IMR-90 (cell line): ENCODE measurements around the gene HORMAD2. TPM values are rescaled to one million over a fixed set of nuclear protein-coding genes. Genes with fewer than 3 reads are reported as not detected.
A peak's percentile ranks its signal among the peaks of the same experiment; 100 is the strongest.

Source experiments
- ATAC-seq: fragments of 200-7000 bp; cut with Tn5 transposase; 2 replicates; pipeline ENCODE4 v1.9.1; 2020; ENCODE audit warnings: low read depth, mild to moderate bottlenecking, moderate library complexity
- BruUV-seq: library from RNA; stranded (reverse); fragments of 400-500 nt; replicated peaks from 2 replicates; lab custom pipeline; 2021; lab: Mats Ljungman, UMichigan
- CTCF ChIA-PET: fragments of 300-600 bp; formaldehyde crosslinking; extraction: SDS; loops from one replicate; lab custom pipeline; 2021; ENCODE audit warnings: antibody characterized with exemption; lab: Yijun Ruan, JAX
- POLR2A ChIA-PET: fragments of 300-600 bp; sonication (Branson Sonifier 250); formaldehyde crosslinking; loops from one replicate; lab custom pipeline; 2022; ENCODE audit warnings: antibody characterized with exemption; ENCODE audit not compliant: unreplicated experiment; lab: Charles Lee
- DNase-seq: peaks from one replicate; pipeline ENCODE4 v3.0.0; 2013
- H2AFZ ChIP-seq: replicated peaks from 2 replicates; pipeline ENCODE3; 2013; ENCODE audit warnings: low read length, mild to moderate bottlenecking; ENCODE audit not compliant: poor library complexity
- H2AK5ac ChIP-seq: 2 replicates; pipeline ENCODE4 v1.6.1; 2013; ENCODE audit warnings: low read depth, low read length, inconsistent platforms
- H2AK9ac ChIP-seq: replicated peaks from 2 replicates; pipeline ENCODE3; 2013; ENCODE audit warnings: mild to moderate bottlenecking, low read depth, low read length, moderate library complexity; ENCODE audit not compliant: poor library complexity
- H2BK120ac ChIP-seq: 2 replicates; pipeline ENCODE4 v1.6.1; 2013; ENCODE audit warnings: low read depth, low read length, inconsistent platforms
- H2BK15ac ChIP-seq: 3 replicates; pipeline ENCODE4 v1.6.1; 2013; ENCODE audit warnings: low read depth, low read length, inconsistent platforms
- H2BK20ac ChIP-seq: 2 replicates; pipeline ENCODE4 v1.6.1; 2013; ENCODE audit warnings: low read depth, mild to moderate bottlenecking, inconsistent platforms, low read length, moderate library complexity
- H2BK5ac ChIP-seq: 2 replicates; pipeline ENCODE4 v1.6.1; 2013; ENCODE audit warnings: mild to moderate bottlenecking, low read depth, low read length, inconsistent platforms; ENCODE audit not compliant: poor library complexity, severe bottlenecking
- H3K14ac ChIP-seq: replicated peaks from 2 replicates; pipeline ENCODE4 v1.6.1; 2013; ENCODE audit warnings: low read depth, low read length, inconsistent platforms
- H3K18ac ChIP-seq: 2 replicates; pipeline ENCODE4 v1.6.1; 2013; ENCODE audit warnings: low read depth, low read length, control low read depth
- H3K23ac ChIP-seq: 2 replicates; pipeline ENCODE4 v1.6.1; 2013; ENCODE audit warnings: low read depth, low read length, inconsistent platforms
- H3K27ac ChIP-seq: 2 replicates; pipeline ENCODE4 v1.5.1; 2013; ENCODE audit warnings: mild to moderate bottlenecking, control low read depth, low read length; ENCODE audit not compliant: insufficient read depth
- H3K27me3 ChIP-seq: 2 replicates; pipeline ENCODE4 v1.6.1; 2013; ENCODE audit warnings: low read length; ENCODE audit not compliant: control insufficient read depth, insufficient read depth
- H3K36me3 ChIP-seq: 2 replicates; pipeline ENCODE4 v1.6.1; 2013; ENCODE audit warnings: low read length, mixed read lengths; ENCODE audit not compliant: control insufficient read depth, insufficient read depth
- H3K4ac ChIP-seq: 2 replicates; pipeline ENCODE4 v1.6.1; 2013; ENCODE audit warnings: low read depth, low read length, inconsistent platforms
- H3K4me1 ChIP-seq: 2 replicates; pipeline ENCODE4 v1.6.1; 2013; ENCODE audit warnings: low read length, mixed read lengths; ENCODE audit not compliant: control insufficient read depth, insufficient read depth
- H3K4me2 ChIP-seq: 2 replicates; pipeline ENCODE4 v1.6.1; 2013; ENCODE audit warnings: low read depth, mild to moderate bottlenecking, control low read depth, low read length, moderate library complexity
- H3K4me3 ChIP-seq: 2 replicates; pipeline ENCODE4 v1.5.1; 2013; ENCODE audit warnings: low read depth, mild to moderate bottlenecking, control low read depth, low read length, moderate library complexity; ENCODE audit not compliant: insufficient read depth
- H3K56ac ChIP-seq: 2 replicates; pipeline ENCODE4 v1.6.1; 2013; ENCODE audit warnings: low read length, inconsistent platforms; ENCODE audit not compliant: insufficient read depth; ENCODE audit errors: extremely low read depth
- H3K79me1 ChIP-seq, 2 experiments: 2 replicates each; pipeline ENCODE4 v1.6.1; 2013; ENCODE audit warnings: low read length in 2 of 2, inconsistent platforms in 1 of 2, low read depth in 1 of 2
- H3K9ac ChIP-seq: 2 replicates; pipeline ENCODE4 v1.6.1; 2013; ENCODE audit warnings: low read depth, low read length, control low read depth
- H3K9me1 ChIP-seq: 2 replicates; pipeline ENCODE4 v1.6.1; 2013; ENCODE audit warnings: low read length, inconsistent platforms; ENCODE audit not compliant: insufficient read depth
- H3K9me3 ChIP-seq: 2 replicates; pipeline ENCODE4 v1.6.1; 2013; ENCODE audit warnings: low read length; ENCODE audit not compliant: control insufficient read depth, insufficient read depth
- H4K20me1 ChIP-seq: 2 replicates; pipeline ENCODE4 v1.6.1; 2013; ENCODE audit warnings: low read length, inconsistent platforms; ENCODE audit not compliant: insufficient read depth
- H4K5ac ChIP-seq: 2 replicates; pipeline ENCODE4 v1.6.1; 2013; ENCODE audit warnings: mild to moderate bottlenecking, low read depth, low read length, control low read depth
- H4K8ac ChIP-seq, 2 experiments: 2 replicates each; pipeline ENCODE4 v1.6.1; 2013; ENCODE audit warnings: low read depth in 2 of 2, low read length in 2 of 2, control low read depth in 1 of 2, inconsistent platforms in 1 of 2
- H4K91ac ChIP-seq: 2 replicates; pipeline ENCODE4 v1.6.1; 2013; ENCODE audit warnings: low read depth, low read length, inconsistent platforms; ENCODE audit not compliant: insufficient read depth
- CEBPB ChIP-seq: IDR thresholded peaks from 2 replicates; pipeline ENCODE4 v1.6.1; 2012; ENCODE audit warnings: low read depth, low read length, improper control_type of control experiment
- CHD1 ChIP-seq: IDR thresholded peaks from 2 replicates; pipeline ENCODE4 v1.6.1; 2012; ENCODE audit warnings: low read depth, low read length, improper control_type of control experiment
- MAZ ChIP-seq: IDR thresholded peaks from 2 replicates; pipeline ENCODE4 v1.6.1; 2012; ENCODE audit warnings: low read depth, mild to moderate bottlenecking, low read length, improper control_type of control experiment, moderate library complexity, borderline replicate concordance
- NFE2L2 ChIP-seq: fragments of 150-350 bp; IDR thresholded peaks from 2 replicates; pipeline ENCODE4 v1.6.1; 2016; ENCODE audit warnings: low read depth, mild to moderate bottlenecking, low read length
- RFX5 ChIP-seq: IDR thresholded peaks from 2 replicates; pipeline ENCODE4 v1.8.0; 2012; ENCODE audit warnings: low read depth, mild to moderate bottlenecking, low read length, moderate library complexity
- SMC3 ChIP-seq: fragments of 150-350 bp; IDR thresholded peaks from 2 replicates; pipeline ENCODE4 v1.6.1; 2016; ENCODE audit warnings: low read depth, mild to moderate bottlenecking, antibody characterized with exemption, low read length, moderate library complexity
- WGBS, 2 experiments: methylation state at CpG; one replicate each; pipeline versions ENCODE4 v1.1.5 to v1.1.7; 2013; ENCODE audit warnings: missing lambda C conversion rate in 2 of 2; ENCODE audit not compliant: insufficient read length in 1 of 2; ENCODE audit errors: extremely low coverage in 2 of 2; 5-methylcytosine and 5-hydroxymethylcytosine counted together
- dilution Hi-C: fragments of 300-500 bp; cut with HindIII; formaldehyde crosslinking; loops from one replicate; pipeline ENCODE4 v1.14.3; 2018; ENCODE audit warnings: low sequenced_read_pairs; ENCODE audit not compliant: unreplicated experiment
- in situ Hi-C: fragments of 300-500 bp; cut with MboI; formaldehyde crosslinking; loops from 3 replicates; pipeline ENCODE4 v1.14.3; 2019; ENCODE audit warnings: low sequenced_read_pairs, inconsistent platforms, mixed read lengths
- intact Hi-C: fragments of 100-400 bp; cut with micrococcal nuclease; formaldehyde crosslinking; loops from 2 replicates; pipeline ENCODE4 v1.10.0; 2022
- polyA plus RNA-seq, 3 experiments: library from polyadenylated mRNA; depleted of rRNA; stranded (reverse); fragments of >200 nt; gene quantifications; 2 replicates each; pipeline ENCODE4 v1.2.3, GENCODE V29; 2012; ENCODE audit warnings: low replicate concordance in 1 of 3
- total RNA-seq: library from RNA; depleted of rRNA; stranded (reverse); fragments of >200 nt; gene quantifications from 2 replicates; pipeline ENCODE4 v1.2.3, GENCODE V29; 2012
- TF ChIP-seq, protein P1 (sequence below): fragments of 150-350 bp; IDR thresholded peaks from 2 replicates; pipeline ENCODE4 v1.6.1; 2017; ENCODE audit warnings: mild to moderate bottlenecking, antibody characterized with exemption, low read length, low read depth

Gene HORMAD2
- total and polyA plus RNA-seq, 2 of the 4 experiments (the other 2 are of a cell fraction) = not detected

- no peak overlapping the region for H3K4me3 ChIP-seq
- H3K27me3 ChIP-seq = no peaks in the 10 kb centered on the region
- DNase-seq (peak; percentile 54), ATAC-seq (no peak)
- no peak overlapping the region for H2AFZ ChIP-seq
- H3K4me1 ChIP-seq = no peaks in the 10 kb centered on the region
- H3K4ac ChIP-seq = peak overlapping the region; percentile 48; the same call in 1 of the 2 replicates
- no peaks in the 10 kb centered on the region for H4K20me1 ChIP-seq
- WGBS, 2 experiments = no CpG with 5 or more reads among the region's 3 CpGs
- TF ChIP-seq CEBPB (no peak), NFE2L2 (no peak), CHD1 (no peak), SMC3 (no peak), MAZ (no peak), RFX5 (no peak)
- TF ChIP-seq, protein P1, sequence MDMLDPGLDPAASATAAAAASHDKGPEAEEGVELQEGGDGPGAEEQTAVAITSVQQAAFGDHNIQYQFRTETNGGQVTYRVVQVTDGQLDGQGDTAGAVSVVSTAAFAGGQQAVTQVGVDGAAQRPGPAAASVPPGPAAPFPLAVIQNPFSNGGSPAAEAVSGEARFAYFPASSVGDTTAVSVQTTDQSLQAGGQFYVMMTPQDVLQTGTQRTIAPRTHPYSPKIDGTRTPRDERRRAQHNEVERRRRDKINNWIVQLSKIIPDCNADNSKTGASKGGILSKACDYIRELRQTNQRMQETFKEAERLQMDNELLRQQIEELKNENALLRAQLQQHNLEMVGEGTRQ = no peak
- H2BK5ac ChIP-seq = no peak overlapping the region
- H2AK9ac ChIP-seq = no peak overlapping the region
- H3K9ac ChIP-seq = no peak overlapping the region
- no peak overlapping the region; the same call in 1 of the 2 replicates for H3K14ac ChIP-seq
- no peak overlapping the region for H4K91ac ChIP-seq
- POLR2A ChIA-PET = no interaction called here
- peak overlapping the region; percentile 47 to 70; a peak in 1 of 4 replicates for H4K8ac ChIP-seq
- CTCF ChIA-PET = interaction anchor here (0.6 to 1.9 kb wide), 3 partner anchors 151 to 183 kb away, joined by 3 to 14 read pairs (median 6); no protein-coding TSS in a partner anchor
- no peak overlapping the region for H3K23ac ChIP-seq
- no peaks in the 10 kb centered on the region for H3K9me1 ChIP-seq
- H3K4me2 ChIP-seq = no peak overlapping the region
- no peaks in the 10 kb centered on the region for H3K79me1 ChIP-seq
- peak overlapping the region; percentile 25; the same call in 2 of the 3 replicates for H2BK15ac ChIP-seq
- H4K5ac ChIP-seq = no peak overlapping the region
- no peak overlapping the region for H3K56ac ChIP-seq
- H2BK20ac ChIP-seq = peak overlapping the region; percentile 55; the same call in 1 of the 2 replicates
- H3K9me3 ChIP-seq = no peaks in the 10 kb centered on the region
- intact Hi-C loops = no loop called here
- peak overlapping the region; percentile 50; the same call in 1 of the 2 replicates for H2BK120ac ChIP-seq
- peak overlapping the region; percentile 78; the same call in 1 of the 2 replicates for H2AK5ac ChIP-seq
- no TSS peak for BruUV-seq
- dilution Hi-C loops = no loop called here
- no peak overlapping the region for H3K18ac ChIP-seq
- in situ Hi-C loops = loop anchor here (5.0 to 10.0 kb wide), 2 partner anchors 158 to 290 kb away; partner anchors contain the start of gene SEC14L2
- no peaks in the 10 kb centered on the region for H3K36me3 ChIP-seq
- H3K27ac ChIP-seq = no peak overlapping the region; the same call in 1 of the 2 replicates
Observed at GRCh38 chr22:30104501-30105156, 24.4 kb downstream of the HORMAD2 start.
